ENCODE data around the gene PPP2R1A.
A peak's percentile ranks its signal among the peaks of the same experiment; 100 is the strongest.

Gene PPP2R1A

GRCh38 chr19:52189735-52190486, at the start of gene PPP2R1A:
Gene PPP2R1A (plus strand): TSS chr19:52190052. CDS start chr19:52190097, 45 bp downstream.
- peak; percentile 100 for DNase-seq (ENCODE audit: low read depth)
- peak within 1 kb of the TSS; percentile 93 for H3K4me3 ChIP-seq (ENCODE audit: low read length)
- TF ChIP-seq CTCF (conservative IDR thresholded peaks at IDR 0.05; ENCODE audit: low read depth, low read length): no peak

GRCh38 chr19:52141203-52141602, 48.6 kb upstream of the PPP2R1A start:
- H3K4me3 ChIP-seq (ENCODE audit: low read length): no peak overlapping the region
- TF ChIP-seq CTCF (conservative IDR thresholded peaks at IDR 0.05; ENCODE audit: low read depth, low read length): no peak
- no peak for DNase-seq (ENCODE audit: low read depth)

- no peak for TF ChIP-seq CTCF (conservative IDR thresholded peaks at IDR 0.05; ENCODE audit: low read depth, low read length)
- DNase-seq (ENCODE audit: low read depth): no peak
Observed at GRCh38 chr19:52142001-52142595, 47.8 kb upstream of the PPP2R1A start.

GRCh38 chr19:52148256-52148655, 41.6 kb upstream of the PPP2R1A start:
- no peak overlapping the region for H3K4me3 ChIP-seq (ENCODE audit: low read length)
- TF ChIP-seq CTCF (conservative IDR thresholded peaks at IDR 0.05; ENCODE audit: low read depth, low read length): no peak
- DNase-seq (ENCODE audit: low read depth): no peak

More at GRCh38 chr19:52142001-52142595, 47.8 kb upstream of the PPP2R1A start:
- no peak overlapping the region for H3K4me3 ChIP-seq (ENCODE audit: low read length)

GRCh38 chr19:52155596-52156359, 34.1 kb upstream of the PPP2R1A start:
- TF ChIP-seq CTCF (conservative IDR thresholded peaks at IDR 0.05; ENCODE audit: low read depth, low read length): no peak
- no peak for DNase-seq (ENCODE audit: low read depth)
- no peak overlapping the region for H3K4me3 ChIP-seq (ENCODE audit: low read length)

- H3K4me3 ChIP-seq (ENCODE audit: low read length): peak overlapping the region; percentile 98
- no peak for DNase-seq (ENCODE audit: low read depth)
- no peak for TF ChIP-seq CTCF (conservative IDR thresholded peaks at IDR 0.05; ENCODE audit: low read depth, low read length)
Observed at GRCh38 chr19:52170304-52170703, 19.5 kb upstream of the PPP2R1A start.

Data from retinal pigment epithelial cell (primary cell).